OCI-LY7 (cell line): ENCODE measurements around the gene FAM3C. TPM values are rescaled to one million over a fixed set of nuclear protein-coding genes. Genes with fewer than 3 reads are reported as not detected.
"Not testable (repeated sequence)": the region's sequence is repeated elsewhere in the genome, so short reads cannot be mapped to it uniquely, and the experiment has no call there.

Experiments used
- BruUV-seq: library from RNA; stranded (reverse); fragments of 400-500 nt; replicated peaks from 2 replicates; lab custom pipeline; 2021; lab: Mats Ljungman, UMichigan
- CTCF ChIA-PET: fragments of 300-600 bp; sonication (Branson Sonifier 250); formaldehyde crosslinking; loops from one replicate; lab custom pipeline; 2022; ENCODE audit warnings: antibody characterized with exemption; ENCODE audit not compliant: unreplicated experiment; lab: Charles Lee
- POLR2A ChIA-PET: fragments of 300-600 bp; sonication (Branson Sonifier 250); formaldehyde crosslinking; loops from one replicate; lab custom pipeline; 2022; ENCODE audit warnings: antibody characterized with exemption; lab: Charles Lee
- DNase-seq: peaks from one replicate; pipeline ENCODE4 v3.0.0-alpha.2; 2015; ENCODE audit warnings: low spot score
- H2AFZ ChIP-seq: fragments of 200-600 bp; sonication (generic), shearing (Covaris generic); 2 replicates; pipeline ENCODE4 v1.6.1; 2014; ENCODE audit warnings: mild to moderate bottlenecking, antibody characterized with exemption, low read length, moderate library complexity
- H3K27ac ChIP-seq: fragments of 200-600 bp; sonication (generic); 2 replicates; pipeline ENCODE4 v1.5.1; 2014; ENCODE audit warnings: mixed run types, low read depth, mild to moderate bottlenecking, moderate library complexity, low read length, inconsistent platforms; ENCODE audit not compliant: poor library complexity, severe bottlenecking
- H3K36me3 ChIP-seq: fragments of 200-600 bp; sonication (generic); 2 replicates; pipeline ENCODE4 v1.6.1; 2014; ENCODE audit warnings: mild to moderate bottlenecking, antibody characterized with exemption, low read length, moderate library complexity, mixed read lengths; ENCODE audit not compliant: insufficient read depth
- H3K4me1 ChIP-seq: fragments of 200-600 bp; sonication (generic); 2 replicates; pipeline ENCODE4 v1.5.1; 2014; ENCODE audit warnings: mild to moderate bottlenecking, low read length; ENCODE audit not compliant: insufficient read depth, poor library complexity, severe bottlenecking
- H3K4me2 ChIP-seq: fragments of 200-600 bp; sonication (generic); 2 replicates; pipeline ENCODE4 v1.6.1; 2014; ENCODE audit warnings: mild to moderate bottlenecking, low read length
- H3K4me3 ChIP-seq: fragments of 200-600 bp; sonication (generic); 2 replicates; pipeline ENCODE4 v1.5.1; 2014; ENCODE audit warnings: mild to moderate bottlenecking, low read depth, low read length; ENCODE audit not compliant: poor library complexity, severe bottlenecking
- H3K79me2 ChIP-seq: fragments of 200-600 bp; sonication (generic); 2 replicates; pipeline ENCODE4 v1.6.1; 2016; ENCODE audit warnings: low read depth, mild to moderate bottlenecking, low read length, moderate library complexity, mixed read lengths; ENCODE audit not compliant: insufficient read depth
- H3K9me2 ChIP-seq: fragments of 200-600 bp; sonication (generic); 2 replicates; pipeline ENCODE4 v1.6.1; 2016; ENCODE audit warnings: mild to moderate bottlenecking, low read length, mixed read lengths; ENCODE audit not compliant: insufficient read depth
- H3K9me3 ChIP-seq: fragments of 200-600 bp; sonication (generic); 2 replicates; pipeline ENCODE4 v1.6.1; 2014; ENCODE audit warnings: mild to moderate bottlenecking, mixed run types, low read length, mixed read lengths
- H4K20me1 ChIP-seq: fragments of 200-600 bp; sonication (generic); 2 replicates; pipeline ENCODE4 v1.6.1; 2014; ENCODE audit warnings: mild to moderate bottlenecking, antibody characterized with exemption, low read length, moderate library complexity, mixed read lengths; ENCODE audit not compliant: insufficient read depth
- EZH2phosphoT487 ChIP-seq: fragments of 200-600 bp; sonication (generic); IDR thresholded peaks from 2 replicates; pipeline ENCODE4 v1.6.1; 2018; ENCODE audit warnings: low read depth, borderline replicate concordance, mild to moderate bottlenecking, mixed run types, antibody characterized with exemption, low read length, moderate library complexity, mixed read lengths
- intact Hi-C: fragments of 100-400 bp; cut with micrococcal nuclease; formaldehyde crosslinking; loops from one replicate; pipeline ENCODE4 v1.10.0; 2022; ENCODE audit not compliant: unreplicated experiment
- total RNA-seq, 2 experiments: library from RNA; depleted of rRNA in 1 of 2; stranded (reverse); fragments of >200 nt in 1 of 2; shearing (Covaris generic) in 1 of 2; gene quantifications; 2 replicates each; pipeline ENCODE4 v1.2.3, GENCODE V29; 2014 to 2022
- TF ChIP-seq, protein P1 (sequence below): fragments of 200-600 bp; sonication (generic); conservative IDR thresholded peaks from 2 replicates; pipeline ENCODE4 v1.5.1; 2014; ENCODE audit warnings: mild to moderate bottlenecking, antibody characterized with exemption, low read length, moderate library complexity, mixed read lengths

Gene FAM3C
- total RNA-seq, 2 experiments from 2014 or later = 18.1 to 27.6 TPM

DNA sequence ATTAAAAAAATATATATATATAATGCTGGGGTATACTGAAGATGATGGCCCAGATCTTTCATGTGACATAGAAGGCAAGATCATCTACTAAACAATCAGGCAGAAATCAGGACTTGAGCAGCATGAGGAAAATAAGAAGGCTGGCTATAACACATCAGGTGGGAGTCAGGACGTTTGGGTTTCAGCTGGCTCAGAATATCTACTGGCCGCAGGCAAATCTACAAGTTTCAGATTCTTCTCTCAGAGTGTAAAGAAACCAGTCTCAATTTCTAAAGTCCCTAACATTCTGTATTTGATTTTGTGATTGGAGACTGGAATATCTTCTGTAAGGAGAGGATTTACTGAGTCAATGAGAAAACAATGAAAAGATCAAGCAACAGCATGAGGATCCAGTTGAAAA lies 37.7 kb upstream of the FAM3C start:
- Histone ChIP-seq H3K4me2 (no peak overlapping the region), H3K9me2 (no peaks in the 10 kb centered on the region), H3K27ac (no peak overlapping the region), H3K36me3 (no peaks in the 10 kb centered on the region), H4K20me1 (no peaks in the 10 kb centered on the region), H3K79me2 (no peaks in the 10 kb centered on the region), H3K9me3 (no peaks in the 10 kb centered on the region), H3K4me1 (peaks cover 10% of the 10 kb centered on the region), H2AFZ (no peak overlapping the region), H3K4me3 (no peak overlapping the region)
- no peak for DNase-seq
- intact Hi-C loops = no loop called here
- CTCF ChIA-PET = no interaction called here
- POLR2A ChIA-PET = no interaction called here
- BruUV-seq = no TSS peak
- TF ChIP-seq, protein P1, sequence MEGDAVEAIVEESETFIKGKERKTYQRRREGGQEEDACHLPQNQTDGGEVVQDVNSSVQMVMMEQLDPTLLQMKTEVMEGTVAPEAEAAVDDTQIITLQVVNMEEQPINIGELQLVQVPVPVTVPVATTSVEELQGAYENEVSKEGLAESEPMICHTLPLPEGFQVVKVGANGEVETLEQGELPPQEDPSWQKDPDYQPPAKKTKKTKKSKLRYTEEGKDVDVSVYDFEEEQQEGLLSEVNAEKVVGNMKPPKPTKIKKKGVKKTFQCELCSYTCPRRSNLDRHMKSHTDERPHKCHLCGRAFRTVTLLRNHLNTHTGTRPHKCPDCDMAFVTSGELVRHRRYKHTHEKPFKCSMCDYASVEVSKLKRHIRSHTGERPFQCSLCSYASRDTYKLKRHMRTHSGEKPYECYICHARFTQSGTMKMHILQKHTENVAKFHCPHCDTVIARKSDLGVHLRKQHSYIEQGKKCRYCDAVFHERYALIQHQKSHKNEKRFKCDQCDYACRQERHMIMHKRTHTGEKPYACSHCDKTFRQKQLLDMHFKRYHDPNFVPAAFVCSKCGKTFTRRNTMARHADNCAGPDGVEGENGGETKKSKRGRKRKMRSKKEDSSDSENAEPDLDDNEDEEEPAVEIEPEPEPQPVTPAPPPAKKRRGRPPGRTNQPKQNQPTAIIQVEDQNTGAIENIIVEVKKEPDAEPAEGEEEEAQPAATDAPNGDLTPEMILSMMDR = no peak
- no peak for TF ChIP-seq EZH2phosphoT487

DNA sequence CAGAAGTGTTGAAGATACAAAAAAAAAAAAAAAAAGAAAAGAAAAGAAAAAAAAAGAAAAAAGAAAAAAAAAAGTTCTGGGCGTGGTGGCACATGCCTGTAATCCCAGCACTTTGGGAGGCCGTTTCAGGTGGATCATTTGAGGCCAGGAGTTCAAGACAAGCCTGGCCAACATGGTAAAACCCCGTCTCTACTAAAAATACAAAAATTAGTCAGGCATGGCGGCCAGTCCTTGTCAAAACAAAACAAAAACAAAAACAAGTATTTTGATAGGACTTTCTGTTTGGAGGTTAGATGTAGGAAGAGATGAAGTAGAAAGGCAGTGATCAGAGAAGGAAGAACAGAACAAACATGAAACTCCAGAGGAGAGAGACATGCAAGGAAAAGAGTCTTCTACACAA lies 36.4 kb upstream of the FAM3C start:
- H3K4me2 ChIP-seq, H3K36me3 ChIP-seq, H3K4me3 ChIP-seq, POLR2A ChIA-PET, H3K79me2 ChIP-seq, H3K27ac ChIP-seq, DNase-seq, intact Hi-C loops, H3K4me1 ChIP-seq, H2AFZ ChIP-seq, BruUV-seq, H4K20me1 ChIP-seq, CTCF ChIA-PET, H3K9me3 ChIP-seq, H3K9me2 ChIP-seq: not testable (repeated sequence)

DNA sequence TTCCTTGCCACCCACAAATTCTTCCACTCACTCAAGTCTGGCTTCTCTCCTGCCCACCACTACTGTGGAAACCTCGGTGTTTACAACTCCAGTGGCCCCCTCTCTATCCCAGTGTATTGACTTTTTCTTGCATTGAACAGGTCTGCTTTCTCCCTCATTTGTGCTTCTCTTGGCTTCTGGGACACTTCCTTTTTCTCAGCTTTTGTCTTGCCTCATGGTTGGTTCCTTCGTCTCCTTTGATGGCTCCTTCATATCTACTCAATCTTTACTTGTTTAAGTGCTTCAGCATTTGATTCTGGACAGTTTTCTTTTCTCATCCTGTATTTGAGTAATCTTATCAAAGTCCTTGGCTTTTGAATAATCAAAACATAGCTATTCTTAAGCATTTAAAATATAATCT lies 35.9 kb upstream of the FAM3C start:
- no peaks in the 10 kb centered on the region for H3K9me2 ChIP-seq
- H3K79me2 ChIP-seq = no peaks in the 10 kb centered on the region
- no peaks in the 10 kb centered on the region for H3K9me3 ChIP-seq
- H3K4me2 ChIP-seq = no peak overlapping the region
- no peak overlapping the region for H3K4me3 ChIP-seq
- no peaks in the 10 kb centered on the region for H3K4me1 ChIP-seq
- H2AFZ ChIP-seq = no peak overlapping the region
- intact Hi-C loops = no loop called here
- H3K27ac ChIP-seq = no peak overlapping the region
- BruUV-seq = no TSS peak
- H3K36me3 ChIP-seq = no peaks in the 10 kb centered on the region
- DNase-seq = no peak
- ChIA-PET CTCF (no interaction called here), POLR2A (no interaction called here)
- TF ChIP-seq, protein P1 = no peak
- no peak for TF ChIP-seq EZH2phosphoT487
- H4K20me1 ChIP-seq = no peaks in the 10 kb centered on the region
